SK-N-SH treated with all-trans-retinoic acid at 6 μM for 48 hours (cell line): ENCODE data around the gene SLC4A3.

ENCODE experiments used
- ARNTL ChIP-seq: fragments of 450-650 bp; formaldehyde crosslinking; IDR thresholded peaks from 2 replicates; pipeline ENCODE4 v1.5.0; 2020; ENCODE audit warnings: low read depth, mild to moderate bottlenecking, moderate library complexity, borderline replicate concordance
- CSRNP3 ChIP-seq: fragments of 250-450 bp; sonication (Bioruptor Pico); IDR thresholded peaks from 2 replicates; pipeline ENCODE4 v1.5.1; 2021; ENCODE audit warnings: mild to moderate bottlenecking, moderate library complexity
- GLIS3 ChIP-seq: fragments of 250-450 bp; sonication (Bioruptor Pico); IDR thresholded peaks from 2 replicates; pipeline ENCODE4 v1.5.0; 2020; ENCODE audit warnings: mild to moderate bottlenecking, moderate library complexity
- PPARA ChIP-seq: fragments of 250-450 bp; sonication (Bioruptor Pico); IDR thresholded peaks from 2 replicates; pipeline ENCODE4 v1.5.0; 2020; ENCODE audit warnings: mild to moderate bottlenecking, borderline replicate concordance
- RARB ChIP-seq: fragments of 250-450 bp; sonication (Bioruptor Pico); IDR thresholded peaks from 2 replicates; pipeline ENCODE4 v1.8.0; 2021; ENCODE audit warnings: mild to moderate bottlenecking, moderate library complexity
- TOX ChIP-seq: fragments of 250-450 bp; sonication (Bioruptor Pico); IDR thresholded peaks from 2 replicates; pipeline ENCODE4 v1.8.0; 2021; ENCODE audit warnings: mild to moderate bottlenecking, moderate library complexity, borderline replicate concordance

- no peak for TF ChIP-seq TOX
- no peak for TF ChIP-seq GLIS3 (CRISPR knock-in tag)
- TF ChIP-seq RARB (CRISPR knock-in tag): no peak
- TF ChIP-seq PPARA (CRISPR knock-in tag): no peak
- no peak for TF ChIP-seq CSRNP3 (CRISPR knock-in tag)
- no peak for TF ChIP-seq ARNTL
These were observed 61.4 kb downstream of the SLC4A3 start for GRCh38 chr2:219688560-219689445.
